HEK293T (cell line): Measurements from ENCODE around the gene MLH3.

Source experiments
- CTCF ChIA-PET: fragments of 350-600 bp; formaldehyde crosslinking; extraction: SDS; loops from one replicate; lab custom pipeline; 2021; ENCODE audit warnings: antibody characterized with exemption, inconsistent platforms; lab: Yijun Ruan, JAX
- POLR2A ChIA-PET: fragments of 350-600 bp; formaldehyde crosslinking; extraction: SDS; loops from one replicate; lab custom pipeline; 2020; ENCODE audit warnings: antibody characterized with exemption, inconsistent platforms; lab: Yijun Ruan, JAX
- DNase-seq: peaks from one replicate; pipeline ENCODE4 v3.0.0; 2012; ENCODE audit warnings: mixed read lengths; ENCODE audit errors: extremely low spot score
- ARNT ChIP-seq: fragments of 450-650 bp; IDR thresholded peaks from 2 replicates; pipeline ENCODE4 v1.6.1; 2017; ENCODE audit warnings: mild to moderate bottlenecking
- BHLHE40 ChIP-seq: fragments of 450-650 bp; IDR thresholded peaks from 2 replicates; pipeline ENCODE4 v1.6.1; 2016; ENCODE audit warnings: mild to moderate bottlenecking, moderate library complexity, borderline replicate concordance
- CTBP1 ChIP-seq: fragments of 450-650 bp; IDR thresholded peaks from 2 replicates; pipeline ENCODE4 v1.6.1; 2016; ENCODE audit warnings: borderline replicate concordance
- ELF4 ChIP-seq: fragments of 450-650 bp; IDR thresholded peaks from 2 replicates; pipeline ENCODE4 v1.6.1; 2017; ENCODE audit warnings: antibody characterized with exemption
- FOXA1 ChIP-seq: fragments of 450-650 bp; IDR thresholded peaks from 2 replicates; pipeline ENCODE4 v1.6.1; 2016; ENCODE audit warnings: mild to moderate bottlenecking
- FOXK2 ChIP-seq: fragments of 450-650 bp; IDR thresholded peaks from 2 replicates; pipeline ENCODE4 v1.6.1; 2016; ENCODE audit warnings: mild to moderate bottlenecking
- FOXM1 ChIP-seq: fragments of 450-650 bp; IDR thresholded peaks from 2 replicates; pipeline ENCODE4 v1.6.1; 2017; ENCODE audit warnings: mild to moderate bottlenecking, borderline replicate concordance
- HDGF ChIP-seq: fragments of 450-650 bp; IDR thresholded peaks from 2 replicates; pipeline ENCODE4 v1.6.1; 2017; ENCODE audit warnings: antibody characterized with exemption, borderline replicate concordance
- L3MBTL2 ChIP-seq: fragments of 450-650 bp; conservative IDR thresholded peaks from 2 replicates; pipeline ENCODE4 v1.6.1; 2016; ENCODE audit warnings: mild to moderate bottlenecking
- LEF1 ChIP-seq: fragments of 450-650 bp; IDR thresholded peaks from 2 replicates; pipeline ENCODE4 v1.6.1; 2017; ENCODE audit warnings: mild to moderate bottlenecking, borderline replicate concordance
- NFRKB ChIP-seq: fragments of 450-650 bp; IDR thresholded peaks from 2 replicates; pipeline ENCODE4 v1.6.1; 2016; ENCODE audit warnings: mild to moderate bottlenecking, moderate library complexity
- SP1 ChIP-seq: fragments of 450-650 bp; IDR thresholded peaks from 2 replicates; pipeline ENCODE4 v1.6.1; 2017
- SUZ12 ChIP-seq: fragments of 450-650 bp; IDR thresholded peaks from 2 replicates; pipeline ENCODE4 v1.6.1; 2016; ENCODE audit warnings: mild to moderate bottlenecking
- TARDBP ChIP-seq: fragments of 450-650 bp; IDR thresholded peaks from 2 replicates; pipeline ENCODE4 v1.6.1; 2016
- ZNF384 ChIP-seq: fragments of 450-650 bp; IDR thresholded peaks from 2 replicates; pipeline ENCODE4 v1.6.1; 2016
- TF ChIP-seq, protein P1 (sequence below): fragments of 450-650 bp; IDR thresholded peaks from 2 replicates; pipeline ENCODE4 v1.6.1; 2016

Gene MLH3

GRCh38 chr14:75049731-75050201 lies 1.5 kb downstream of the MLH3 start:
- CTCF ChIA-PET = no interaction called here
- no peak for TF ChIP-seq TARDBP
- no peak for TF ChIP-seq ELF4
- no peak for TF ChIP-seq FOXA1
- TF ChIP-seq FOXK2 = no peak
- TF ChIP-seq LEF1 = no peak
- TF ChIP-seq HDGF = no peak
- TF ChIP-seq ZNF384 = no peak
- TF ChIP-seq L3MBTL2 = no peak
- TF ChIP-seq BHLHE40 = no peak
- no peak for TF ChIP-seq CTBP1
- TF ChIP-seq NFRKB = no peak
- TF ChIP-seq SP1 = no peak
- TF ChIP-seq FOXM1 = no peak
- DNase-seq = no peak
- POLR2A ChIA-PET = interaction anchor here (3.7 kb wide), 1 partner anchor 14 kb away, joined by 14 read pairs; the partner anchor contains the start of gene ACYP1

GRCh38 chr14:75049136-75049535 lies 2.1 kb downstream of the MLH3 start:
- ChIA-PET CTCF (no interaction called here), POLR2A (interaction anchor here (3.7 kb wide), 1 partner anchor 14 kb away, joined by 14 read pairs; the partner anchor contains the start of gene ACYP1)
- no peak for TF ChIP-seq SUZ12
- TF ChIP-seq ELF4 = no peak
- TF ChIP-seq FOXM1 = no peak
- no peak for TF ChIP-seq FOXA1
- no peak for TF ChIP-seq ARNT
- TF ChIP-seq LEF1 = no peak
- TF ChIP-seq SP1 = no peak
- TF ChIP-seq, protein P1, sequence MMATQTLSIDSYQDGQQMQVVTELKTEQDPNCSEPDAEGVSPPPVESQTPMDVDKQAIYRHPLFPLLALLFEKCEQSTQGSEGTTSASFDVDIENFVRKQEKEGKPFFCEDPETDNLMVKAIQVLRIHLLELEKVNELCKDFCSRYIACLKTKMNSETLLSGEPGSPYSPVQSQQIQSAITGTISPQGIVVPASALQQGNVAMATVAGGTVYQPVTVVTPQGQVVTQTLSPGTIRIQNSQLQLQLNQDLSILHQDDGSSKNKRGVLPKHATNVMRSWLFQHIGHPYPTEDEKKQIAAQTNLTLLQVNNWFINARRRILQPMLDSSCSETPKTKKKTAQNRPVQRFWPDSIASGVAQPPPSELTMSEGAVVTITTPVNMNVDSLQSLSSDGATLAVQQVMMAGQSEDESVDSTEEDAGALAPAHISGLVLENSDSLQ = no peak
- no peak for DNase-seq

DNA sequence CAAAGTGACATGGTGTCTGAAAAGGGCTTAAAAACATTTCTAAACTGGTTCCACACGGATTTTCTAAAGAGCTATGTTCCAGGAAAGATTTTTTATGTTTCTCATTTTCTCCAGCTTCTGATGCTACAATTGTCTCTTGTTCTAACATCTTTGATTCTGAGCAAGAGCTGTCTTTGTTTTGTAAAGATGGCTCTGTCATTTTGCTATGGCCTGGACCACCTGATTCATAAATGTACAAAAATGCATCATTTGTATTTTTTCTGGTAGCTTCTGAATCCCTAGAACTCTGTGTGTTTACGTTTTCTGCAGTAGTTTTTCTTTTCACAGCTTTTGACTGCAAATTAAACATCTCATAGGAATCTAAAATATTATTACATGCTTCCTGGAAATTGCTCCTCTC lies 3.2 kb downstream of the MLH3 start:
- no peak for DNase-seq
- ChIA-PET POLR2A (interaction anchor here (0.7 to 3.7 kb wide), 2 partner anchors 15 to 125 kb away, joined by 3 to 14 read pairs; partner anchors contain the start of genes ACYP1 and RPS6KL1), CTCF (no interaction called here)
- TF ChIP-seq BHLHE40 = no peak
- no peak for TF ChIP-seq TARDBP

DNA sequence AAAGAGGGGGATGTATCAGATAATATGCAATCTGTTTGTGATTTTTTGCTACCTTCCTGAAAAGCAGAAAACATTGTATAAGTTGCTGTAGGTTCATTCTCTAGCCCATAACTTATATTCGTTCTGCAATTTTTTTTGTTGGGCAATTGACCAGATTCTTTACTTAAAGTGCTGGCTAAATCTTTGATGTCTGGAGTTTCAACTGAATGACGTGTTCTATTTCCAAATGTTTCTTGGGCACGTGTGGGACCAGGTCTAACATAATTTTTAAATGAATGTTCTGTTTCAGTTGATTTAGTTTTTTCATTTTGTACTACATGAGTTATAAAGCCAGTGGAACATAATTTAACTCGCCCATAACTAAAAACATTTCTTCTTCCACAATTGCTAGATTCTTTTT lies 3.8 kb downstream of the MLH3 start:
- CTCF ChIA-PET = no interaction called here
- POLR2A ChIA-PET = interaction anchor here (3.7 kb wide), 1 partner anchor 16 kb away, joined by 14 read pairs; the partner anchor contains the start of gene ACYP1
- TF ChIP-seq, protein P1 = no peak
- TF ChIP-seq L3MBTL2 (no peak), HDGF (no peak), ELF4 (no peak), SP1 (no peak)
- DNase-seq = no peak

DNA sequence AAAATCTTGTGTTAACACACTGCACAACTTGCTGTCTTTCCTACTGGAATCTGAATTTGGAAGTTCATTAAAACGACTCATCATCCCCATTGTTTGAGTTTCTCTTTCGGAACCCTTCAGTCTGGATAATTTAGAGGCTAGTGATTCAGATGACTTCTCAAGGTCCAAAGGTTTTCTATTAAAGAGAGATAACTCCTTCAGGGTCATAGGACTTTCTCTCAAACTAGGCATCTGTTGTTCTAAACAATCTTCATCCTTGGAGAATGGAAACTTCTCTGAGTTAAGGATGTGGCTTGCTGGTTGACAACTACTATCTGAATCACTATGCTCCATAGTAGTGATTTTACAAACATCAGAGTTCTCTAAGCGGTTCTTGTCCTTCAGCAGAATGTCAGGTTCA lies 4.4 kb downstream of the MLH3 start:
- CTCF ChIA-PET = no interaction called here
- TF ChIP-seq FOXA1 (no peak), HDGF (no peak), SP1 (no peak), ELF4 (no peak), L3MBTL2 (no peak), ZNF384 (no peak), FOXK2 (no peak)
- TF ChIP-seq, protein P1 = no peak
- POLR2A ChIA-PET = no interaction called here
- no peak for DNase-seq

DNA sequence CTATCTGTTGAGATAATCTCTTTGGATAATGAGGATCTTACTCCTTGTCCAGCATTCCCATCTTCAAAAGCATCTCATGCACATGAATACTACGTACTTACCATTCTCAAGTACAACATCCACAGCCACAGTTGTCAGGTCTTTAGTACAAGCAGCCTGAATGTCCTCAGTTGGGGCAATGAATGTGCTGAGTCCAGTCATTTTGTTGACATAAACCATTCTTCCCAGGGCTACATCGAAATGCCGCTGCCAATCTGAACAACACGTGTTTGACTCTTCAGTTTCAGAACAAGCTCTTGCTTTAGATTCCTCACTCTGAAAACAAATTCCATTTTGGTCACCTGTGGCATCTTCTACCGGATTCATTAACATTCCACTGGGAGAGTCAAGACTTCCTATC lies 5.0 kb downstream of the MLH3 start:
- DNase-seq = no peak
- POLR2A ChIA-PET = no interaction called here
- TF ChIP-seq TARDBP (no peak), SUZ12 (no peak), FOXA1 (no peak), ZNF384 (no peak), HDGF (no peak), FOXM1 (no peak), FOXK2 (no peak), ARNT (no peak), SP1 (no peak), BHLHE40 (no peak)
- TF ChIP-seq, protein P1 = no peak
- CTCF ChIA-PET = no interaction called here

DNA sequence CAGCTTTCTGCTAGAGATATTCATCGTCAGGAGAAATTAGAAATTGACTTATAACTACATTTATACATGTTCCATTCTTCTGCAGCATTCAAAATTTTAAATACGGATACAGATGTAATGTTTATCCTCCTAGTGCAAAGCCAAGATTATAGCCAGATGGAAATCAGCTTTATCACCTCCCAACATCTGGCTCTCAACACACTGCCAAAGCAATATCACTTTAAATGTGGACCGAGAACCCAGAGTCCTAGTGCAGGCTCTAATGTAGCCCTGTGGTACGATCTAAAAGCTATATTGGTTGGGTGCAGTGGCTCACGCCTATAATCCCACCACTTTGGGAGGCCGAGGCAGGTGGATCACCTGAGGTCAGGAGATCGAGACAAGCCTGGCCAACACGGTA lies 6.5 kb downstream of the MLH3 start:
- DNase-seq = no peak
- TF ChIP-seq TARDBP (no peak), FOXK2 (no peak), SUZ12 (no peak), FOXM1 (no peak), BHLHE40 (no peak), LEF1 (no peak), HDGF (no peak), SP1 (no peak), L3MBTL2 (no peak), NFRKB (no peak), ELF4 (no peak), ZNF384 (no peak), FOXA1 (no peak), ARNT (no peak), CTBP1 (no peak)
- TF ChIP-seq, protein P1 = no peak
- ChIA-PET POLR2A (interaction anchor here (1.3 kb wide), 1 partner anchor 19 kb away, joined by 5 read pairs; the partner anchor contains the start of gene ACYP1), CTCF (no interaction called here)
